NCI-H526 treated with DMSO at 0.1 percent for 48 hours (cell line): ENCODE measurements around the gene GAB1.

Experiments
- DNase-seq: peaks from one replicate; lab custom pipeline; 2025; lab: John Stamatoyannopoulos, UW

The GAB1 gene

GRCh38 chr4:143336781-143337599 is at the start of gene GAB1:
Gene GAB1, plus strand, starts transcription at chr4:143336876. Its CDS starts 313 bp downstream, at chr4:143337189.
- peak; percentile 30 for DNase-seq

- DNase-seq: no peak
These were observed 49.1 kb upstream of the GAB1 start for GRCh38 chr4:143287572-143287923.

- DNase-seq: no peak
These were observed 48.5 kb upstream of the GAB1 start for GRCh38 chr4:143288171-143288570.

GRCh38 chr4:143289370-143289769 is 47.3 kb upstream of the GAB1 start:
- no peak for DNase-seq

GRCh38 chr4:143291314-143291713 is 45.4 kb upstream of the GAB1 start:
- DNase-seq: no peak

GRCh38 chr4:143292858-143293257 is 43.8 kb upstream of the GAB1 start:
- DNase-seq: no peak

GRCh38 chr4:143294310-143294709 is 42.4 kb upstream of the GAB1 start:
- no peak for DNase-seq

- DNase-seq: no peak
These were observed 41.9 kb upstream of the GAB1 start for GRCh38 chr4:143294710-143295275.

GRCh38 chr4:143296397-143297067 is 40.1 kb upstream of the GAB1 start:
- no peak for DNase-seq

GRCh38 chr4:143300860-143301259 is 35.8 kb upstream of the GAB1 start:
- DNase-seq: no peak

GRCh38 chr4:143302536-143302935 is 34.1 kb upstream of the GAB1 start:
- no peak for DNase-seq

- DNase-seq: no peak
These were observed 29.9 kb upstream of the GAB1 start for GRCh38 chr4:143306788-143307187.

- DNase-seq: no peak
These were observed 29.1 kb upstream of the GAB1 start for GRCh38 chr4:143307531-143307930.

GRCh38 chr4:143308377-143308776 is 28.3 kb upstream of the GAB1 start:
- DNase-seq: no peak

GRCh38 chr4:143311924-143312323 is 24.8 kb upstream of the GAB1 start:
- DNase-seq: no peak

GRCh38 chr4:143313521-143313920 is 23.2 kb upstream of the GAB1 start:
- no peak for DNase-seq

GRCh38 chr4:143313996-143314395 is 22.7 kb upstream of the GAB1 start:
- DNase-seq: no peak

GRCh38 chr4:143320113-143320512 is 16.6 kb upstream of the GAB1 start:
- DNase-seq: no peak

- no peak for DNase-seq
These were observed 9.9 kb upstream of the GAB1 start for GRCh38 chr4:143326735-143327134.

GRCh38 chr4:143329985-143330384 is 6.7 kb upstream of the GAB1 start:
- DNase-seq: no peak

- peak; percentile 69 for DNase-seq
These were observed 496 bp upstream of the GAB1 start for GRCh38 chr4:143335979-143336780.

GRCh38 chr4:143337600-143338287 is 1.1 kb downstream of the GAB1 start:
- peak; percentile 23 for DNase-seq
